Right lobe of liver (tissue), 4 donors: ENCODE results near the gene NT5C3A.
"Not testable (repeated sequence)": the region's sequence is repeated elsewhere in the genome, so short reads cannot be mapped to it uniquely, and the experiment has no call there.

ENCODE experiments used
- CTCF ChIP-seq, 4 donors: fragments of 200-600 bp in 3 of 4; fragments of 450-650 bp in 1 of 4; IDR thresholded peaks; one replicate each; pipeline versions ENCODE4 v1.5.1 to v1.8.0; 2016 to 2022; ENCODE audit warnings: antibody characterized with exemption in 4 of 4, mild to moderate bottlenecking in 2 of 4
- POLR2A ChIP-seq: fragments of 450-650 bp; IDR thresholded peaks from one replicate; pipeline ENCODE4 v1.6.1; 2017; ENCODE audit warnings: antibody characterized with exemption, mild to moderate bottlenecking
- donor health status: DM: no; HTN: no; CAD: no.
- donor health status: DM: no; HTN: no; CAD: no.
- donor health status: DM: no; HTN: yes; CAD: no.

- TF ChIP-seq CTCF (IDR thresholded peaks at IDR 0.05); POLR2A: not testable (repeated sequence)
These were observed 82.7 kb downstream of the NT5C3A start for GRCh38 chr7:32979902-32980301.
